Activated CD8-positive, alpha-beta memory T cell treated with anti-CD3 and anti-CD28 coated beads for 48 hours (primary cell): Measurements from ENCODE around the gene PADI2.
"Not testable (repeated sequence)": the region's sequence is repeated elsewhere in the genome, so short reads cannot be mapped to it uniquely, and the experiment has no call there.

ENCODE experiments used
- DNase-seq, 3 experiments: peaks; one replicate each; pipeline ENCODE4 v3.0.0-alpha.2; 2020; ENCODE audit warnings: low read depth in 2 of 3, low spot score in 2 of 3

The PADI2 gene

GRCh38 chr1:17086751-17087150 lies 32.5 kb downstream of the PADI2 start:
- no peak for DNase-seq

- no peak for DNase-seq
These were observed 34.5 kb downstream of the PADI2 start for GRCh38 chr1:17084787-17085186.

- no peak for DNase-seq
These were observed 36.5 kb downstream of the PADI2 start for GRCh38 chr1:17082761-17083160.

- DNase-seq, result no peak
These were observed 37.8 kb downstream of the PADI2 start for GRCh38 chr1:17081439-17081838.

GRCh38 chr1:17080880-17081279 lies 38.4 kb downstream of the PADI2 start:
- no peak for DNase-seq

GRCh38 chr1:17080085-17080759 lies 39.0 kb downstream of the PADI2 start:
- DNase-seq, result no peak

GRCh38 chr1:17078991-17079868 lies 40.0 kb downstream of the PADI2 start:
- no peak for DNase-seq

GRCh38 chr1:17075470-17076255 lies 43.6 kb downstream of the PADI2 start:
- no peak for DNase-seq

GRCh38 chr1:17071794-17072193 lies 47.5 kb downstream of the PADI2 start:
- DNase-seq, result no peak

- DNase-seq, result no peak
These were observed 49.1 kb downstream of the PADI2 start for GRCh38 chr1:17070163-17070525.

- no peak for DNase-seq
These were observed 49.6 kb downstream of the PADI2 start for GRCh38 chr1:17069452-17070162.

GRCh38 chr1:17068789-17069188 lies 50.5 kb downstream of the PADI2 start:
- no peak for DNase-seq

GRCh38 chr1:17067465-17068240 lies 51.6 kb downstream of the PADI2 start:
- no peak for DNase-seq

- DNase-seq, result no peak
These were observed 52.2 kb downstream of the PADI2 start for GRCh38 chr1:17067069-17067426.

GRCh38 chr1:17066361-17067068 lies 52.7 kb downstream of the PADI2 start:
- no peak for DNase-seq

- DNase-seq, result no peak
These were observed 53.6 kb downstream of the PADI2 start for GRCh38 chr1:17065666-17066065.

- DNase-seq, result not testable (repeated sequence)
These were observed 56.5 kb downstream of the PADI2 start for GRCh38 chr1:17062751-17063150.

GRCh38 chr1:17061892-17062291 lies 57.4 kb downstream of the PADI2 start:
- DNase-seq, result no peak

- DNase-seq, result no peak
These were observed 57.8 kb downstream of the PADI2 start for GRCh38 chr1:17061486-17061885.

GRCh38 chr1:17060306-17060749 lies 58.9 kb downstream of the PADI2 start:
- DNase-seq, result no peak
